Measurements from ENCODE around the gene CFH.

DNA sequence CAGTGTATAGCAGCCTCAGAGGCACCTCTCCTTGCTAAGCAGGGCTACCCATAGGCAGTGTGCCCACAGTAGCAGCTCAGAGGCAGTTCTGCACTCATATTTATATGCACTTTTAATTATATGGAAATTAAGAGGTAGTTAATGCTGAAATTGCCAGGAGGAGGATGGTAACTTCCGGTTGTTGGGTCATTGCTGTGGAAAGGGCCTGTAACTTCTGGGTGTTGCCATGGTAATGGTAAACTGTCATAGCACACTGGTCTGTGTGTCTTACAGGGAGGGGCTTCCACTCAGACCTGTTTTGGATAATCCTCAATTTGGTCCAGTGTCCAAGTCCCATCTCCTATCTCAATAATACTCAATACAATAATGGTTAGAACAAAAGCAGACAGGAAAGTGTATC, 7.6 kb downstream of the CFH start:
- TF ChIP-seq, protein P1, sequence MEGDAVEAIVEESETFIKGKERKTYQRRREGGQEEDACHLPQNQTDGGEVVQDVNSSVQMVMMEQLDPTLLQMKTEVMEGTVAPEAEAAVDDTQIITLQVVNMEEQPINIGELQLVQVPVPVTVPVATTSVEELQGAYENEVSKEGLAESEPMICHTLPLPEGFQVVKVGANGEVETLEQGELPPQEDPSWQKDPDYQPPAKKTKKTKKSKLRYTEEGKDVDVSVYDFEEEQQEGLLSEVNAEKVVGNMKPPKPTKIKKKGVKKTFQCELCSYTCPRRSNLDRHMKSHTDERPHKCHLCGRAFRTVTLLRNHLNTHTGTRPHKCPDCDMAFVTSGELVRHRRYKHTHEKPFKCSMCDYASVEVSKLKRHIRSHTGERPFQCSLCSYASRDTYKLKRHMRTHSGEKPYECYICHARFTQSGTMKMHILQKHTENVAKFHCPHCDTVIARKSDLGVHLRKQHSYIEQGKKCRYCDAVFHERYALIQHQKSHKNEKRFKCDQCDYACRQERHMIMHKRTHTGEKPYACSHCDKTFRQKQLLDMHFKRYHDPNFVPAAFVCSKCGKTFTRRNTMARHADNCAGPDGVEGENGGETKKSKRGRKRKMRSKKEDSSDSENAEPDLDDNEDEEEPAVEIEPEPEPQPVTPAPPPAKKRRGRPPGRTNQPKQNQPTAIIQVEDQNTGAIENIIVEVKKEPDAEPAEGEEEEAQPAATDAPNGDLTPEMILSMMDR (IDR thresholded peaks at IDR 0.05) = no peak
- no peak for TF ChIP-seq POLR2A (IDR thresholded peaks at IDR 0.05)
